ENCODE measurements around the gene ZBTB42. TPM values are rescaled to one million over a fixed set of nuclear protein-coding genes. Genes with fewer than 3 reads are reported as not detected.

ZBTB42 gene
- polyA plus RNA-seq, 1 experiment, result 1.6 TPM

DNA sequence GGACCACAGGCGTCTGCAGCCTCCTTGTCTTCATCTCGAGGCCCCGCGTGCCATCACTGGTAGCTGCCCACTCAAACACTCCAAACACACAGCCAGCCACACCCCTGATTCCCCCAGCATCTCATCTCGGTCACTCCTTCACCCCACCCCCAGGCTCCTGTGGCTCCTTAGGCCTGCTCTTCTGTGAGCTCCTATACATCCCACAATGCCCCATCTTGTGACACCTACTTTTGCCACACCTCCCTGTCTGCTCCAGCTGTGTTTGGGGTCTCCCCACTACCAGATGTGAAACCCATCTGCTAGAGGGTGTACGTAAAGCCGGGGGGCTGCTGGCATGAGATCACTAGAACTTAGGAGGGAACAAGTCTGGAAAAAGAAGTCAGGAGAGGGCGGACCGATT, 9.5 kb upstream of the ZBTB42 start:
- ChIA-PET CTCF (interaction anchor here (1.1 to 1.8 kb wide), 3 partner anchors 23 to 35 kb away, joined by 3 to 6 read pairs (median 6); no protein-coding TSS in a partner anchor), POLR2A (interaction anchor here (1.2 kb wide), 1 partner anchor 10 kb away, joined by 3 read pairs; the partner anchor contains the start of gene ZBTB42)
- TF ChIP-seq, protein P1, sequence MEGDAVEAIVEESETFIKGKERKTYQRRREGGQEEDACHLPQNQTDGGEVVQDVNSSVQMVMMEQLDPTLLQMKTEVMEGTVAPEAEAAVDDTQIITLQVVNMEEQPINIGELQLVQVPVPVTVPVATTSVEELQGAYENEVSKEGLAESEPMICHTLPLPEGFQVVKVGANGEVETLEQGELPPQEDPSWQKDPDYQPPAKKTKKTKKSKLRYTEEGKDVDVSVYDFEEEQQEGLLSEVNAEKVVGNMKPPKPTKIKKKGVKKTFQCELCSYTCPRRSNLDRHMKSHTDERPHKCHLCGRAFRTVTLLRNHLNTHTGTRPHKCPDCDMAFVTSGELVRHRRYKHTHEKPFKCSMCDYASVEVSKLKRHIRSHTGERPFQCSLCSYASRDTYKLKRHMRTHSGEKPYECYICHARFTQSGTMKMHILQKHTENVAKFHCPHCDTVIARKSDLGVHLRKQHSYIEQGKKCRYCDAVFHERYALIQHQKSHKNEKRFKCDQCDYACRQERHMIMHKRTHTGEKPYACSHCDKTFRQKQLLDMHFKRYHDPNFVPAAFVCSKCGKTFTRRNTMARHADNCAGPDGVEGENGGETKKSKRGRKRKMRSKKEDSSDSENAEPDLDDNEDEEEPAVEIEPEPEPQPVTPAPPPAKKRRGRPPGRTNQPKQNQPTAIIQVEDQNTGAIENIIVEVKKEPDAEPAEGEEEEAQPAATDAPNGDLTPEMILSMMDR (IDR thresholded peaks at IDR 0.05; ENCODE audit: low read depth, low read length), result no peak
- H3K9me3 ChIP-seq (ENCODE audit: control insufficient read depth, insufficient read depth, low read length), result no peaks in the 10 kb centered on the region; the same call in 1 of the 2 replicates
- DNase-seq (ENCODE audit: low read depth, low spot score), result no peak
- no peak overlapping the region for H3K27ac ChIP-seq (ENCODE audit: low read depth, low read length)
- no peaks in the 10 kb centered on the region for H3K27me3 ChIP-seq (ENCODE audit: control insufficient read depth, insufficient read depth, low read length)
- no peak overlapping the region for H3K4me3 ChIP-seq (ENCODE audit: low read depth, low read length)

DNA sequence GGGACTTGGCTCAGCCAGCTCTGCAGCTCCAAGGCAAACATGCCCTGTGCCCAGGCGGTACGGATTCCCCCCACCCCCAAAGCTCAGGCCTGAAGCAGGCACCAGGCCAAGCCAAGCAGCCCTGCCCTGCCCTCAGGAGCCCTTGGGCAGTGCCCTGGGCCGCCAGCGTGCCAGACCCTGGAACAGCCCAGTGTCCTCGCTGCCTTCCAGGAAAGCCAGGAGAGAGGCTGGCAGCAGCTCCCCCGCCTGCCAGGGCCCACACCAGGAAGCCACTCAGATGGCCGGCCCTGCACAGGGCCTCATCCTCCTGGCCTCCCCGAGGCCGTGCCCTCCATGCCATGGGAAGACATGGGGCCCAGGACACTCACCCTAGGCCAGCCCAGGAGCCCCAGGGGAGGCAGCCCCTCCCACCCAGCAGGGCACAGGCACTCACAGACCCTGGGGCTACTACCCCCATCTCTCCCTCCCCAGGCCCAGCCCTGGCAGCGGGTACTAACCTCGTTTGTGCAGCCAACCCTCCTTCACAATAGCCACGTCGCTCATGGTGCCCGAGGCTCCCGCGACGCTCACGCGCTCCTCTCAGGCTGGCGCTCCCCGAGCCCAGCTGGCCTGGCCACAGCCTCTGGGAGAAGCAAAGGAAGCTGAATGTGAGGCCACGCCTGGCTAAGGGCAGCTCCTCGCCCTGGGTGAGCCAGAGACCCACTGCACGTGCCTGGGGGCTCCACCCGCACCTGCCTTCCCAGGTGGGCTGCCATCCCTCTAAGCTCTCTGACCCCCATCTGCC, 8.6 kb upstream of the ZBTB42 start:
- no peak for DNase-seq (ENCODE audit: low read depth, low spot score)
- TF ChIP-seq, protein P1 (IDR thresholded peaks at IDR 0.05; ENCODE audit: low read depth, low read length), result no peak
- ChIA-PET CTCF (interaction anchor here (0.6 to 1.8 kb wide), 3 partner anchors 24 to 988 kb away, joined by 3 to 6 read pairs (median 6); no protein-coding TSS in a partner anchor), POLR2A (no interaction called here)
- H3K27me3 ChIP-seq (ENCODE audit: control insufficient read depth, insufficient read depth, low read length), result no peaks in the 10 kb centered on the region
- no peaks in the 10 kb centered on the region; the same call in 1 of the 2 replicates for H3K9me3 ChIP-seq (ENCODE audit: control insufficient read depth, insufficient read depth, low read length)
- no peak overlapping the region for H3K27ac ChIP-seq (ENCODE audit: low read depth, low read length)
- H3K4me3 ChIP-seq (ENCODE audit: low read depth, low read length), result no peak overlapping the region

DNA sequence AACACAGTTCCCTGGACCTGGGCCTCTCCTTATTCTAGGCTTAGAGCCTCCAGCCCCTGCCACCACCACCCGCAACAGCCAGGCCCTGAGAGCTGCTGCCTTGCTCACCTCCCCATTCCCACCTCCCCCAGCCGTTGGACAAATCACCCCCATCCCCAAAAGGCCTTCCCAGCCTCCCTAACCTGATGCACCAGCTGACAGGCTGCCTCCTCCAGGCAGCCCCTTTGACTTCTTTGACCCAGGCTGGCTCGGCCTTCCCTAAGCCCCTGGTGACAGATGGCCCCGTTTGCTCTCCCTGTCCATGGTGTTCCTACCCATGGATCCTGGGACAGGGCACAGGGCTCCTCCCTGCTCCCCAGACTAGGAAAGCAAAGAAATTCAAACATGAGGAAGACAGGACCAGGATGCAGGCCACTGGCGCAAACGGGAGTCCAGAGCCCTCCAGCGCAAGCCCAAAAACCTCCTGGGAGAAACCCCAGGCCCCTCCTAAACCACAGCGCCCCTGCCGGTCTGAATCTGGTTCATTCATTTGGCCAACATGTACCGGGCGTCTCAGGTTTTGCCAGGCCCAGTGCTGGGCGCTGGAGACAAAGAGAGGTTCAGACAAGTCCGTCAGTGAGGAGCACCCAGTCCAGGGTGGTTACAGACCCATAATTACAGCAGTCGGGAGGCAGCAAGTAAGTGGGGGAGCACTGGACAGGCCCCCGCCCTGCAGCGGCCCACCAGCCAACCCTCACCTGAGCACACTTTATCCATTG, 7.8 kb upstream of the ZBTB42 start:
- TF ChIP-seq, protein P1 (IDR thresholded peaks at IDR 0.05; ENCODE audit: low read depth, low read length), result 0 out of 2 replicates have a peak, but pooled peaks have one; percentile 10
- no peak overlapping the region for H3K27ac ChIP-seq (ENCODE audit: low read depth, low read length)
- POLR2A ChIA-PET, result no interaction called here
- DNase-seq (ENCODE audit: low read depth, low spot score), result no peak
- H3K27me3 ChIP-seq (ENCODE audit: control insufficient read depth, insufficient read depth, low read length), result no peaks in the 10 kb centered on the region
- no peaks in the 10 kb centered on the region; the same call in 1 of the 2 replicates for H3K9me3 ChIP-seq (ENCODE audit: control insufficient read depth, insufficient read depth, low read length)
- CTCF ChIA-PET, result interaction anchor here (0.6 to 2.6 kb wide), 4 partner anchors 25 to 989 kb away, joined by 3 to 11 read pairs (median 3); no protein-coding TSS in a partner anchor
- no peak overlapping the region; the same call in 1 of the 2 replicates for H3K4me3 ChIP-seq (ENCODE audit: low read depth, low read length)

DNA sequence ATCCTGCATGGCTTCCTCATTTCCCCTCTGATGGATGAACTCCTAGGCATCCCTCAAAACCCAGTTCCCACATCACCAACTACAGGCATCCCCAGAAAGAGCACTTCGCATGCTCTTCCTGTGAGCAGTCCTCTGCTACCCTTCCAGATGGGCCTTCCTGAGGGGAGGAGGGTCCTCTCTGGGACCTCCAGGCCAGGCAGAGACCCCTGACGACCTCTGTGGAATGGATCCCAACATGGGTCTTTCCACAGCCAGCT, 7.3 kb upstream of the ZBTB42 start:
- Histone ChIP-seq H3K9me3 (ENCODE audit: control insufficient read depth, insufficient read depth, low read length) (no peaks in the 10 kb centered on the region; the same call in 1 of the 2 replicates), H3K27ac (ENCODE audit: low read depth, low read length) (no peak overlapping the region), H3K27me3 (ENCODE audit: control insufficient read depth, insufficient read depth, low read length) (no peaks in the 10 kb centered on the region), H3K4me3 (ENCODE audit: low read depth, low read length) (peak overlapping the region; percentile 79)
- CTCF ChIA-PET, result interaction anchor here (0.6 to 2.6 kb wide), 2 partner anchors 25 to 293 kb away, joined by 3 to 11 read pairs; no protein-coding TSS in a partner anchor
- TF ChIP-seq, protein P1 (IDR thresholded peaks at IDR 0.05; ENCODE audit: low read depth, low read length), result no peak
- DNase-seq (ENCODE audit: low read depth, low spot score), result no peak
- POLR2A ChIA-PET, result interaction anchor here (1.0 kb wide), 1 partner anchor 9 kb away, joined by 3 read pairs; no protein-coding TSS in a partner anchor
